Colonic mucosa (tissue), 4 donors: ENCODE measurements around the gene SENP3. TPM values are rescaled to one million over a fixed set of nuclear protein-coding genes. Genes with fewer than 3 reads are reported as not detected.

Experiments used
- DNase-seq: peaks from one replicate; pipeline ENCODE4 v3.0.0-alpha.2; 2020
- H3K27ac ChIP-seq: fragments of 200-600 bp; one replicate; pipeline ENCODE4 v1.8.0; 2021
- H3K27me3 ChIP-seq: fragments of 200-600 bp; one replicate; pipeline ENCODE4 v1.8.0; 2021
- H3K36me3 ChIP-seq: fragments of 200-600 bp; one replicate; pipeline ENCODE4 v1.8.0; 2021
- H3K4me1 ChIP-seq: fragments of 200-600 bp; one replicate; pipeline ENCODE4 v1.8.0; 2021; ENCODE audit warnings: mild to moderate bottlenecking
- H3K4me3 ChIP-seq: fragments of 200-600 bp; one replicate; pipeline ENCODE4 v1.8.0; 2021
- H3K9ac ChIP-seq, 2 donors: one replicate each; pipeline ENCODE4 v1.7.0; 2013; ENCODE audit warnings: control low read depth in 2 of 2, low read depth in 2 of 2, low read length in 2 of 2
- H3K9me3 ChIP-seq: fragments of 200-600 bp; one replicate; pipeline ENCODE4 v1.8.0; 2021
- intact Hi-C: fragments of 100-400 bp; cut with DNase I; formaldehyde crosslinking; loops from one replicate; pipeline ENCODE4 v1.14.1; 2022
- total RNA-seq, 2 donors: library from RNA; stranded (reverse); fragmentation: NEBNext Ultra II Directional in 1 of 2; extraction: Animal tissue kit (Norgen Biotek cat#: 25700) in 1 of 2; gene quantifications; one replicate each; pipeline ENCODE4 v1.2.1, GENCODE V29; 2021
- TF ChIP-seq, protein P1 (sequence below): fragments of 200-600 bp; IDR thresholded peaks from one replicate; pipeline ENCODE4 v1.8.0; 2022; ENCODE audit warnings: antibody characterized with exemption, mild to moderate bottlenecking
- donor health status: healthy.
- donor health status: DM: no; HTN: no; CAD: no.
- donor health status: DM: no; HTN: no; CAD: no.

Gene SENP3
- total RNA-seq, 2 donors from 2014 or later = 25.7 to 56.6 TPM

GRCh38 chr17:7541074-7541621, 20.6 kb upstream of the SENP3 start:
- no peaks in the 10 kb centered on the region for H3K9me3 ChIP-seq
- no peaks in the 10 kb centered on the region for H3K27me3 ChIP-seq
- no peaks in the 10 kb centered on the region for H3K36me3 ChIP-seq
- intact Hi-C loops = no loop called here
- no peak overlapping the region for H3K27ac ChIP-seq
- TF ChIP-seq, protein P1, sequence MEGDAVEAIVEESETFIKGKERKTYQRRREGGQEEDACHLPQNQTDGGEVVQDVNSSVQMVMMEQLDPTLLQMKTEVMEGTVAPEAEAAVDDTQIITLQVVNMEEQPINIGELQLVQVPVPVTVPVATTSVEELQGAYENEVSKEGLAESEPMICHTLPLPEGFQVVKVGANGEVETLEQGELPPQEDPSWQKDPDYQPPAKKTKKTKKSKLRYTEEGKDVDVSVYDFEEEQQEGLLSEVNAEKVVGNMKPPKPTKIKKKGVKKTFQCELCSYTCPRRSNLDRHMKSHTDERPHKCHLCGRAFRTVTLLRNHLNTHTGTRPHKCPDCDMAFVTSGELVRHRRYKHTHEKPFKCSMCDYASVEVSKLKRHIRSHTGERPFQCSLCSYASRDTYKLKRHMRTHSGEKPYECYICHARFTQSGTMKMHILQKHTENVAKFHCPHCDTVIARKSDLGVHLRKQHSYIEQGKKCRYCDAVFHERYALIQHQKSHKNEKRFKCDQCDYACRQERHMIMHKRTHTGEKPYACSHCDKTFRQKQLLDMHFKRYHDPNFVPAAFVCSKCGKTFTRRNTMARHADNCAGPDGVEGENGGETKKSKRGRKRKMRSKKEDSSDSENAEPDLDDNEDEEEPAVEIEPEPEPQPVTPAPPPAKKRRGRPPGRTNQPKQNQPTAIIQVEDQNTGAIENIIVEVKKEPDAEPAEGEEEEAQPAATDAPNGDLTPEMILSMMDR = no peak
- no peak for DNase-seq
- no peak overlapping the region for H3K4me3 ChIP-seq
- H3K9ac ChIP-seq = no peak overlapping the region
- H3K4me1 ChIP-seq = no peaks in the 10 kb centered on the region

DNA sequence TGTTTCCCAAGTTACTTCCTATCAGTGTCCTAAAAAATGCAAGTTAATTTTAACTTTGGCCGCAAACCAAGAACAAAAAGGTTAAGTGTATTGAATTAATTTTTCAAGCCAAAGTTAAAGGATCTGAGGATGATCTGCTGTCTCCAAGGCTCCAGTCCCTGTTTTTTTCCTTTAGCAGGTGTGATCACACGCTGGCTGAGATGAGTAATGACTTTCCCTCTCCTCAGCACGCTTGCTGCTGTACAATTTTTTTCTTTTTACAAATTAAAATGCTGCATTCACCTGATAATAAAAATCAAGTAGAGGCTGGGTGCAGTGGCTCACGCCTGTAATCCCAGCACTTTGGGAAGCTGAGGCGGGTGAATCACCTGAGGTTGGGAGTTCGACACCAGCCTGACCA, 16.8 kb upstream of the SENP3 start:
- Histone ChIP-seq H3K27me3 (no peaks in the 10 kb centered on the region), H3K4me3 (no peak overlapping the region), H3K27ac (no peak overlapping the region), H3K4me1 (peaks cover 5% of the 10 kb centered on the region), H3K36me3 (no peaks in the 10 kb centered on the region), H3K9me3 (no peaks in the 10 kb centered on the region), H3K9ac (no peak overlapping the region)
- intact Hi-C loops = no loop called here
- TF ChIP-seq, protein P1 = no peak
- DNase-seq = no peak

- TF ChIP-seq, protein P1 = no peak
- H3K4me1 ChIP-seq = peaks cover 5% of the 10 kb centered on the region
- no peaks in the 10 kb centered on the region for H3K27me3 ChIP-seq
- H3K9me3 ChIP-seq = no peaks in the 10 kb centered on the region
- peak; percentile 73 for DNase-seq
- H3K27ac ChIP-seq = peak within 1 kb of the TSS; percentile 80
- no peaks in the 10 kb centered on the region for H3K36me3 ChIP-seq
- intact Hi-C loops = no loop called here
- peak within 1 kb of the TSS; percentile 85 to 88 for H3K9ac ChIP-seq
- H3K4me3 ChIP-seq = peak within 1 kb of the TSS; percentile 69
Observed at GRCh38 chr17:7548585-7549400, 12.9 kb upstream of the SENP3 start, which contains the start of gene TNFSF12. Gene TNFSF12, plus strand, starts transcription at chr17:7549058. Its CDS starts 96 bp downstream, at chr17:7549154.

GRCh38 chr17:7549401-7550055, 12.2 kb upstream of the SENP3 start:
- TF ChIP-seq, protein P1 = no peak
- H3K9ac ChIP-seq = peak overlapping the region; percentile 85 to 88
- H3K27ac ChIP-seq = peak overlapping the region; percentile 80
- intact Hi-C loops = no loop called here
- no peaks in the 10 kb centered on the region for H3K27me3 ChIP-seq
- no peaks in the 10 kb centered on the region for H3K36me3 ChIP-seq
- H3K9me3 ChIP-seq = no peaks in the 10 kb centered on the region
- H3K4me1 ChIP-seq = peaks cover 5% of the 10 kb centered on the region
- DNase-seq = peak; percentile 57
- peak overlapping the region; percentile 69 for H3K4me3 ChIP-seq

GRCh38 chr17:7550344-7550743, 11.4 kb upstream of the SENP3 start:
- Histone ChIP-seq H3K4me3 (no peak overlapping the region), H3K27ac (no peak overlapping the region), H3K9ac (no peak overlapping the region), H3K27me3 (no peaks in the 10 kb centered on the region), H3K36me3 (no peaks in the 10 kb centered on the region), H3K4me1 (peaks cover 5% of the 10 kb centered on the region), H3K9me3 (no peaks in the 10 kb centered on the region)
- TF ChIP-seq, protein P1 = no peak
- no peak for DNase-seq
- intact Hi-C loops = no loop called here
